Measurements from ENCODE around the gene MCEMP1.

GRCh38 chr19:7703332-7703731, 26.4 kb downstream of the MCEMP1 start:
- TF ChIP-seq CTCF (IDR thresholded peaks at IDR 0.05): no peak
- TF ChIP-seq ZFX (IDR thresholded peaks at IDR 0.05; ENCODE audit: borderline replicate concordance): no peak
